Uterus (tissue), 2 donors: Measurements from ENCODE around the gene LDLRAD4.

ENCODE experiments used
- CTCF ChIP-seq, 4 experiments: fragments of 200-600 bp in 2 of 4; fragments of 450-650 bp in 2 of 4; sonication (generic) in 2 of 4; IDR thresholded peaks; one replicate each; pipeline ENCODE4 v1.5.1; 2016 to 2019; ENCODE audit warnings: antibody characterized with exemption in 4 of 4, mild to moderate bottlenecking in 2 of 4, moderate library complexity in 1 of 4
- POLR2A ChIP-seq, 2 donors: fragments of 450-650 bp; IDR thresholded peaks; one replicate each; pipeline ENCODE4 v1.6.1; 2016; ENCODE audit warnings: antibody characterized with exemption in 2 of 2, mild to moderate bottlenecking in 1 of 2, moderate library complexity in 1 of 2

- TF ChIP-seq CTCF (IDR thresholded peaks at IDR 0.05) = no peak
- TF ChIP-seq POLR2A (IDR thresholded peaks at IDR 0.05) = no peak
Observed at GRCh38 chr18:13676471-13676870, 457.9 kb downstream of the LDLRAD4 start.
